OCI-LY1 (cell line): ENCODE results near the gene PTPRO.

ENCODE experiments used
- H2AFZ ChIP-seq: fragments of 200-600 bp; sonication (generic), shearing (Covaris generic); 2 replicates; pipeline ENCODE4 v1.6.0; 2014; ENCODE audit warnings: antibody characterized with exemption, mild to moderate bottlenecking, low read length
- H3F3A ChIP-seq: fragments of 200-600 bp; sonication (generic), shearing (Covaris generic); 2 replicates; pipeline ENCODE4 v1.6.0; 2014; ENCODE audit warnings: mild to moderate bottlenecking, antibody characterized with exemption, low read length, moderate library complexity; ENCODE audit not compliant: insufficient read depth
- H3K27ac ChIP-seq: fragments of 200-600 bp; sonication (generic); 2 replicates; pipeline ENCODE4 v1.5.1; 2014; ENCODE audit warnings: low read length, mixed run types, mild to moderate bottlenecking, low read depth; ENCODE audit not compliant: poor library complexity, severe bottlenecking
- H3K27me3 ChIP-seq: fragments of 200-600 bp; sonication (generic); 2 replicates; pipeline ENCODE4 v1.6.0; 2014; ENCODE audit warnings: antibody characterized with exemption, mild to moderate bottlenecking, low read length, moderate library complexity; ENCODE audit not compliant: insufficient read depth
- H3K36me3 ChIP-seq: fragments of 200-600 bp; sonication (generic); 2 replicates; pipeline ENCODE4 v1.6.1; 2014; ENCODE audit warnings: mild to moderate bottlenecking, antibody characterized with exemption, low read length, moderate library complexity, mixed read lengths; ENCODE audit not compliant: insufficient read depth
- H3K4me1 ChIP-seq: fragments of 200-600 bp; sonication (generic); 2 replicates; pipeline ENCODE4 v1.5.1; 2014; ENCODE audit warnings: mild to moderate bottlenecking, low read length, moderate library complexity; ENCODE audit not compliant: insufficient read depth, severe bottlenecking
- H3K4me2 ChIP-seq: fragments of 200-600 bp; sonication (generic), shearing (Covaris generic); 2 replicates; pipeline ENCODE4 v1.6.1; 2014; ENCODE audit warnings: low read length
- H3K4me3 ChIP-seq: fragments of 200-600 bp; sonication (generic); 2 replicates; pipeline ENCODE4 v1.5.1; 2014; ENCODE audit warnings: low read length, low read depth, mild to moderate bottlenecking, mixed read lengths; ENCODE audit not compliant: poor library complexity, severe bottlenecking
- H3K79me2 ChIP-seq: fragments of 200-600 bp; shearing (Covaris generic); 2 replicates; pipeline ENCODE4 v1.6.1; 2016; ENCODE audit warnings: mixed run types, low read length, mixed read lengths; ENCODE audit not compliant: insufficient read depth
- H3K9ac ChIP-seq: fragments of 200-600 bp; sonication (generic), shearing (Covaris generic); 2 replicates; pipeline ENCODE4 v1.6.1; 2014; ENCODE audit warnings: mild to moderate bottlenecking, low read length, mixed read lengths
- H3K9me2 ChIP-seq: fragments of 200-600 bp; sonication (generic), shearing (Covaris generic); 2 replicates; pipeline ENCODE4 v1.6.1; 2014; ENCODE audit warnings: low read depth, mild to moderate bottlenecking, low read length, mixed read lengths
- H3K9me3 ChIP-seq: fragments of 200-600 bp; shearing (Covaris generic); 2 replicates; pipeline ENCODE4 v1.6.1; 2014; ENCODE audit warnings: low read length, mixed read lengths
- H4K20me1 ChIP-seq: fragments of 200-600 bp; sonication (generic), shearing (Covaris generic); 2 replicates; pipeline ENCODE4 v1.6.0; 2016; ENCODE audit warnings: mild to moderate bottlenecking, low read length; ENCODE audit not compliant: insufficient read depth
- EZH2 ChIP-seq: fragments of 200-600 bp; sonication (generic), shearing (Covaris generic); IDR thresholded peaks from 2 replicates; pipeline ENCODE4 v1.8.0; 2017; ENCODE audit warnings: borderline replicate concordance, mixed run types, mild to moderate bottlenecking, antibody characterized with exemption, low read length, moderate library complexity, mixed read lengths
- TF ChIP-seq, protein P1 (sequence below): fragments of 200-600 bp; sonication (generic), shearing (Covaris generic); IDR thresholded peaks from 2 replicates; pipeline ENCODE4 v1.5.1; 2017; ENCODE audit warnings: mild to moderate bottlenecking, antibody characterized with exemption, low read length, moderate library complexity, mixed read lengths

The PTPRO gene

DNA sequence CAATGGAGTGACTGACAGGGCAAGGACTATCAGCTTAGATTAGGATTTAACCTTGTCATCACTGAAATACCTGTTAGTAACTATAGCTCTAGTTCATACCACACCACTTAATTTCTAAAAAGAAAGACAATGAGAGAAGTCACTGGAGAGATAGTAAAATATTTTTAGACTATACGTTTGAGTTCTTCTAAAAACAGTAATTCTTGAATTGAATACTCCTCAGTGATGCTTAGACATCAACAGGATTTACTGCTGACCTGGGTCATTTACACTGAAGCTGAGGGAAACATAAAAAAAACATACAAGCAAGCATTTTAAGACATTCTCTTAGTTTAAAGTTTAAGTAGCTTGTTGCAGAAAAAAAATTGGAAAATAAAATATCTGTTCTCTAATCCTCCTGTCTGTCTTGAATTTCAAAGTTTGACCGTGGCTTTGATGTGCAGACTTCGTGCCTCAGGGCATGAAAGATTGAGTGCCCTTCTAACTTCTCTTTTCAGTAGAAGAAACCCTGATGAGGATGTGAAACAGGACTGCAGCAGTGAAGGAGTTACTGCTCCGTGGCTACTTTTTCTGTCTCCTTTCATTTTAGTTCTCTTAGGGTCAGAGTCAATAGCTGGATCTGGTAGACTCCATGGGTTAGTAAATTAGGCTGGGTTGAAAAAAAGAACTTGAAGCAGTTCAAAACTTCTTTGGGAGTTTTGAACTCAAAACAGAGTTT, 172.2 kb downstream of the PTPRO start:
- TF ChIP-seq, protein P1, sequence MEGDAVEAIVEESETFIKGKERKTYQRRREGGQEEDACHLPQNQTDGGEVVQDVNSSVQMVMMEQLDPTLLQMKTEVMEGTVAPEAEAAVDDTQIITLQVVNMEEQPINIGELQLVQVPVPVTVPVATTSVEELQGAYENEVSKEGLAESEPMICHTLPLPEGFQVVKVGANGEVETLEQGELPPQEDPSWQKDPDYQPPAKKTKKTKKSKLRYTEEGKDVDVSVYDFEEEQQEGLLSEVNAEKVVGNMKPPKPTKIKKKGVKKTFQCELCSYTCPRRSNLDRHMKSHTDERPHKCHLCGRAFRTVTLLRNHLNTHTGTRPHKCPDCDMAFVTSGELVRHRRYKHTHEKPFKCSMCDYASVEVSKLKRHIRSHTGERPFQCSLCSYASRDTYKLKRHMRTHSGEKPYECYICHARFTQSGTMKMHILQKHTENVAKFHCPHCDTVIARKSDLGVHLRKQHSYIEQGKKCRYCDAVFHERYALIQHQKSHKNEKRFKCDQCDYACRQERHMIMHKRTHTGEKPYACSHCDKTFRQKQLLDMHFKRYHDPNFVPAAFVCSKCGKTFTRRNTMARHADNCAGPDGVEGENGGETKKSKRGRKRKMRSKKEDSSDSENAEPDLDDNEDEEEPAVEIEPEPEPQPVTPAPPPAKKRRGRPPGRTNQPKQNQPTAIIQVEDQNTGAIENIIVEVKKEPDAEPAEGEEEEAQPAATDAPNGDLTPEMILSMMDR: no peak
- no peak for TF ChIP-seq EZH2
- Histone ChIP-seq H3K27ac (no peak overlapping the region), H3K4me3 (no peak overlapping the region), H3K9me3 (no peaks in the 10 kb centered on the region), H3K27me3 (no peaks in the 10 kb centered on the region), H3K36me3 (no peaks in the 10 kb centered on the region), H3K9me2 (no peaks in the 10 kb centered on the region), H4K20me1 (no peaks in the 10 kb centered on the region), H3K9ac (no peak overlapping the region), H3F3A (no peaks in the 10 kb centered on the region), H3K79me2 (no peaks in the 10 kb centered on the region), H3K4me2 (no peak overlapping the region), H3K4me1 (no peaks in the 10 kb centered on the region), H2AFZ (no peak overlapping the region)

DNA sequence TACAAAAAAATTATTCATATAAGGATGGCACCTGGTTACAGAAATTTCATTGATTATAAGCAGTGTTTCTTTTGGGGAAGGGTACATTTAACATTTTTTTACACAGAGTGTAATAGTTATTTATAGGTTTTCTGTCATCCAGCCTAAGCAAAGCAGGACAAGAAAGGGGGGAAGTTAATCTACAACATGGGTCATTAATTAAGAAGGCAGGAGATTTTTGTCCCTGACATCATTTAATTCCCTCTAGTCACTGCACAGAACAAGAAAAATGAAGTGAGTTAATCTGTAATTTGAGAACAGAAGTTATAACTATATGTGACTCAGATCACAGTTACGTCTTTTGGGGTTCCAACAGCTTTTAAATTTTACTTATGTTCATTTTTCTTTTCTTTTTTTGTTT, 173.4 kb downstream of the PTPRO start:
- no peak overlapping the region for H3K4me2 ChIP-seq
- H2AFZ ChIP-seq: no peak overlapping the region
- no peaks in the 10 kb centered on the region for H3K27me3 ChIP-seq
- no peaks in the 10 kb centered on the region for H3K36me3 ChIP-seq
- H3K4me1 ChIP-seq: no peaks in the 10 kb centered on the region
- H3F3A ChIP-seq: no peaks in the 10 kb centered on the region
- H3K9me3 ChIP-seq: no peaks in the 10 kb centered on the region
- H3K9ac ChIP-seq: no peak overlapping the region
- TF ChIP-seq EZH2: no peak
- TF ChIP-seq, protein P1: no peak
- H3K79me2 ChIP-seq: no peaks in the 10 kb centered on the region
- no peaks in the 10 kb centered on the region for H3K9me2 ChIP-seq
- H3K27ac ChIP-seq: no peak overlapping the region
- no peak overlapping the region for H3K4me3 ChIP-seq
- no peaks in the 10 kb centered on the region for H4K20me1 ChIP-seq

DNA sequence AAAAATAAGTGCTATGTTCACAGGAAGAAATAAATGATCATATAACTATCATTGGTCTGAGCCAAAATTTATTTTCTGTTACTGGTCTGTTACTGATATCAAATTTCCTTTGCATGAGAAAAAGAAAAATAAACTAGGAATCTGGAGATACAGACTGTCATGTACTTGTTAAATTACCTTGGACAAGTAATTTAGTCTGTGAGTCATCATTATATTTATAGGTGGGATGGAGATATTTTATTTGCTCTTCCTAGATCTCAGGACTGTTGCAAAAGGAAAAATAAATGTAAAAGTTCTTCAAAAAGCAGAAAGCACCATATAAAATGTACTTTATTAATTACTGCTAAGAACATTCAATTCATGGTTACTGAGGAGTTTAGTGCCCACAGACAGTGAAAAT, 174.4 kb downstream of the PTPRO start:
- Histone ChIP-seq H4K20me1 (no peaks in the 10 kb centered on the region), H3F3A (no peaks in the 10 kb centered on the region), H3K79me2 (no peaks in the 10 kb centered on the region), H3K9me3 (no peaks in the 10 kb centered on the region), H3K27ac (no peak overlapping the region), H3K4me3 (no peak overlapping the region), H3K9me2 (no peaks in the 10 kb centered on the region), H3K27me3 (no peaks in the 10 kb centered on the region), H3K9ac (no peak overlapping the region), H3K4me2 (no peak overlapping the region), H3K36me3 (no peaks in the 10 kb centered on the region), H2AFZ (no peak overlapping the region), H3K4me1 (no peaks in the 10 kb centered on the region)
- TF ChIP-seq, protein P1: no peak
